Uterus (tissue), 2 donors: ENCODE measurements around the gene TBC1D2B.

ENCODE experiments used
- CTCF ChIP-seq, 4 experiments: fragments of 200-600 bp in 2 of 4; fragments of 450-650 bp in 2 of 4; sonication (generic) in 2 of 4; IDR thresholded peaks; one replicate each; pipeline ENCODE4 v1.5.1; 2016 to 2019; ENCODE audit warnings: antibody characterized with exemption in 4 of 4, mild to moderate bottlenecking in 2 of 4, moderate library complexity in 1 of 4
- POLR2A ChIP-seq, 2 donors: fragments of 450-650 bp; IDR thresholded peaks; one replicate each; pipeline ENCODE4 v1.6.1; 2016; ENCODE audit warnings: antibody characterized with exemption in 2 of 2, mild to moderate bottlenecking in 1 of 2, moderate library complexity in 1 of 2

DNA sequence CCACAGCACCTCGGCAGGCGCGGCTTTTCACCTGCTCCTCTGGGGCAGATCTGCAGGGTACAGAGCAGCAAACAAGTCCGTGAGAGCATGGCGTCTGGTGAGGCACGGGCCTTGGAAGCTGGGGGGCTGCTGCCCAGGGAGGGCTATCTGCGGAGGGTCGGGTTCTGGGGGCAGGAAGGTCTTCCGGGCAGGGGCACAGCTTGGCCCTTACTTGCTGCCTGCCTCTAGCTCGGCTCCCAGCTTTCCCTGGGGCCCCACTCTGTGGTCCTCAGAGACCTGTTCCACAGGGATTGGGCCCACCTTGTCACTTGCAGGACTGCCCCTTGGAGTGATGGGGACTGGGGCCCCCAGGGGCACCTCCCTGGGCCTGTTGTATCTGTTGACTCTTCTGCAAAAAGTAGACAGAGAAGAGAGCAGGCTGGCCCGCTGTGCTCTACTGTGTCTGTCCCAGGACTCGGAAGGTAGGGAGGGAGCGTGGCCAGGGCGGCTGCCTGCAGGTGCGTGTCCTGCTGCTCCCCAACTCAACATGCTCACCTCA, 84.1 kb downstream of the TBC1D2B start:
- no peak for TF ChIP-seq CTCF (IDR thresholded peaks at IDR 0.05)
- TF ChIP-seq POLR2A (IDR thresholded peaks at IDR 0.05), result no peak
